ENCODE measurements around the gene DYNLRB1. TPM values are rescaled to one million over a fixed set of nuclear protein-coding genes. Genes with fewer than 3 reads are reported as not detected.

The DYNLRB1 gene
- total RNA-seq, 1 experiment from 2014 or later = 127 TPM

DNA sequence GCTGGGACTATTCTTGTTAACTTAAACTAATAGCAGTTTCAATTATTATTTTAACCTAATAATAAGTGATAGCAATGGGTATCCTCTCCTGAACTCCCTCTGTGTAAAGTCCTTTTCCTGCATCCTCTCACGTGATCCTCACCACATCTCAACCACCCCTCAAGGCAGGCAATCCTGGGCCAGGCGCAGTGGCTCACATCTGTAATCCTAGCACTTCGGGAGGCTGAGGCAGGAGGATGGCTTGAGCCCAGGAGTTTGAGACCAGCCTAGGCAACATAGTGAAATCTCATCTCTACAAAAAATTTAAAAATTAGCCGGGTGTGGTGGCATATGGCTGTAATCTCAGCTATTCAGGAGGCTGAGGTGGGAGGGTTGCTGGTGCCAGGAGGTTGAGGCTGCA, 66.0 kb downstream of the DYNLRB1 start:
- TF ChIP-seq, protein P1, sequence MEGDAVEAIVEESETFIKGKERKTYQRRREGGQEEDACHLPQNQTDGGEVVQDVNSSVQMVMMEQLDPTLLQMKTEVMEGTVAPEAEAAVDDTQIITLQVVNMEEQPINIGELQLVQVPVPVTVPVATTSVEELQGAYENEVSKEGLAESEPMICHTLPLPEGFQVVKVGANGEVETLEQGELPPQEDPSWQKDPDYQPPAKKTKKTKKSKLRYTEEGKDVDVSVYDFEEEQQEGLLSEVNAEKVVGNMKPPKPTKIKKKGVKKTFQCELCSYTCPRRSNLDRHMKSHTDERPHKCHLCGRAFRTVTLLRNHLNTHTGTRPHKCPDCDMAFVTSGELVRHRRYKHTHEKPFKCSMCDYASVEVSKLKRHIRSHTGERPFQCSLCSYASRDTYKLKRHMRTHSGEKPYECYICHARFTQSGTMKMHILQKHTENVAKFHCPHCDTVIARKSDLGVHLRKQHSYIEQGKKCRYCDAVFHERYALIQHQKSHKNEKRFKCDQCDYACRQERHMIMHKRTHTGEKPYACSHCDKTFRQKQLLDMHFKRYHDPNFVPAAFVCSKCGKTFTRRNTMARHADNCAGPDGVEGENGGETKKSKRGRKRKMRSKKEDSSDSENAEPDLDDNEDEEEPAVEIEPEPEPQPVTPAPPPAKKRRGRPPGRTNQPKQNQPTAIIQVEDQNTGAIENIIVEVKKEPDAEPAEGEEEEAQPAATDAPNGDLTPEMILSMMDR (IDR thresholded peaks at IDR 0.05; ENCODE audit: unreplicated experiment) = no peak
- H3K4me3 Mint-ChIP-seq (ENCODE audit: unreplicated experiment) = no peak overlapping the region
- POLR2A ChIA-PET = interaction anchor here (0.7 to 1.4 kb wide), 3 partner anchors 39 to 137 kb away, joined by 3 read pairs; partner anchors contain the start of gene PIGU
- DNase-seq (ENCODE audit: unreplicated experiment) = no peak
- CTCF ChIA-PET = interaction anchor here (0.6 to 7.7 kb wide), 2 partner anchors 185 to 271 kb away, joined by 3 to 136 read pairs; no protein-coding TSS in a partner anchor
- peaks cover 5% of the 10 kb centered on the region for H3K36me3 Mint-ChIP-seq (ENCODE audit: insufficient read depth, unreplicated experiment)
- no peaks in the 10 kb centered on the region for H3K4me1 Mint-ChIP-seq (ENCODE audit: insufficient read depth, unreplicated experiment)
- H3K27me3 Mint-ChIP-seq (ENCODE audit: insufficient read depth, unreplicated experiment) = no peaks in the 10 kb centered on the region
- no peak overlapping the region for H3K27ac Mint-ChIP-seq (ENCODE audit: low read depth, unreplicated experiment)
- intact Hi-C loops (cut with micrococcal nuclease) = no loop called here
- H3K9me3 Mint-ChIP-seq (ENCODE audit: unreplicated experiment) = no peaks in the 10 kb centered on the region
- no TSS peak for BruUV-seq (replicated peaks)

DNA sequence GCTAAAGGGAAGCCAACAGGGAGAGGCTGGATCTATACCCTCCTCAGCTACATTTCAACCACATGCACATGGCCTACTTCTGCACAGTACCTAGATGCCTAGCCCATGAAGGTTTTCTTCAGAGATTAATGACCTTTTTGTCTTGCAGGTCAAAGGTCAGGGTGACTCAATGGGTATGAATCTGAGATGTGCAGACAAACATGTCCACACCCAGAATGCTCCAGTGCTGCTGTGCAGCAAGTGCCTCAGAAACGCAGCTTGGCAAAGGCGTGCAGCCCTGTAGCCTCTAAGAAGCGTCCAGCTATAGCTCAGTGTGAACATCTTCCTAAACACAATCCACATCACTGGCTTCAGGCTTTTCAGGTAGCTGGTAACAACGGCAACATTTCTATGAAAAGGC, 66.7 kb downstream of the DYNLRB1 start:
- ChIA-PET CTCF (interaction anchor here (0.7 to 7.7 kb wide), 4 partner anchors 8 to 406 kb away, joined by 3 to 136 read pairs (median 4); no protein-coding TSS in a partner anchor), POLR2A (interaction anchor here (1.0 to 2.0 kb wide), 3 partner anchors 93 to 121 kb away, joined by 3 to 10 read pairs (median 4); partner anchors contain the start of genes PIGU and TP53INP2)
- H3K4me1 Mint-ChIP-seq (ENCODE audit: insufficient read depth, unreplicated experiment) = no peaks in the 10 kb centered on the region
- intact Hi-C loops (cut with micrococcal nuclease) = no loop called here
- DNase-seq (ENCODE audit: unreplicated experiment) = no peak
- H3K27ac Mint-ChIP-seq (ENCODE audit: low read depth, unreplicated experiment) = no peak overlapping the region
- H3K9me3 Mint-ChIP-seq (ENCODE audit: unreplicated experiment) = no peaks in the 10 kb centered on the region
- H3K27me3 Mint-ChIP-seq (ENCODE audit: insufficient read depth, unreplicated experiment) = no peaks in the 10 kb centered on the region
- TF ChIP-seq, protein P1 (IDR thresholded peaks at IDR 0.05; ENCODE audit: unreplicated experiment) = no peak
- H3K4me3 Mint-ChIP-seq (ENCODE audit: unreplicated experiment) = no peak overlapping the region
- BruUV-seq (replicated peaks) = no TSS peak
- peaks cover 9% of the 10 kb centered on the region for H3K36me3 Mint-ChIP-seq (ENCODE audit: insufficient read depth, unreplicated experiment)

DNA sequence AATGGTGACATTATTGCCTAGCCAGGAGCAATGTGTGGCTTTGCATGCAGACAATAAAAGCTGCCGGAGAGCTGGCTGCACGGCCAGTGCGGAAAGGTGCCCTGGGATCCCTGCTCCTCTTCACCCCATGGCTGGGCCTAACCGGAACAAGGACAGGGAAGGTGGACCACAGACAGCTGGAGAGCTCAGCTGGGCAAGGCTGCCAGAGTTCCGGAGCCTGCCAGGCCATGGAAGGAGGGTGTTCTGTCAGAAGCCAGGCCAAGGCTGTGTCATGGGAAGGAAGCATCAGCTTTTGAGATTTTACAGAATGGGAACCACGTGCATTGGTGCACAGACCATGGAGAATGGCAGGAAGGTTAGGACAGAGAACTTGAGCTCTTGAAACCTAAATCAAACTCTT, 67.3 kb downstream of the DYNLRB1 start:
- no peak overlapping the region for H3K4me3 Mint-ChIP-seq (ENCODE audit: unreplicated experiment)
- H3K36me3 Mint-ChIP-seq (ENCODE audit: insufficient read depth, unreplicated experiment) = peaks cover 11% of the 10 kb centered on the region
- intact Hi-C loops (cut with micrococcal nuclease) = no loop called here
- ChIA-PET POLR2A (interaction anchor here (0.6 to 2.0 kb wide), 3 partner anchors 93 to 189 kb away, joined by 3 to 10 read pairs (median 4); partner anchors contain the start of genes PIGU and TP53INP2), CTCF (interaction anchor here (0.7 to 7.7 kb wide), 8 partner anchors 9 to 189 kb away, joined by 3 to 136 read pairs (median 4); no protein-coding TSS in a partner anchor)
- BruUV-seq (replicated peaks) = no TSS peak
- TF ChIP-seq, protein P1 (IDR thresholded peaks at IDR 0.05; ENCODE audit: unreplicated experiment) = no peak
- H3K27me3 Mint-ChIP-seq (ENCODE audit: insufficient read depth, unreplicated experiment) = no peaks in the 10 kb centered on the region
- DNase-seq (ENCODE audit: unreplicated experiment) = no peak
- H3K4me1 Mint-ChIP-seq (ENCODE audit: insufficient read depth, unreplicated experiment) = no peaks in the 10 kb centered on the region
- H3K27ac Mint-ChIP-seq (ENCODE audit: low read depth, unreplicated experiment) = no peak overlapping the region
- no peaks in the 10 kb centered on the region for H3K9me3 Mint-ChIP-seq (ENCODE audit: unreplicated experiment)

DNA sequence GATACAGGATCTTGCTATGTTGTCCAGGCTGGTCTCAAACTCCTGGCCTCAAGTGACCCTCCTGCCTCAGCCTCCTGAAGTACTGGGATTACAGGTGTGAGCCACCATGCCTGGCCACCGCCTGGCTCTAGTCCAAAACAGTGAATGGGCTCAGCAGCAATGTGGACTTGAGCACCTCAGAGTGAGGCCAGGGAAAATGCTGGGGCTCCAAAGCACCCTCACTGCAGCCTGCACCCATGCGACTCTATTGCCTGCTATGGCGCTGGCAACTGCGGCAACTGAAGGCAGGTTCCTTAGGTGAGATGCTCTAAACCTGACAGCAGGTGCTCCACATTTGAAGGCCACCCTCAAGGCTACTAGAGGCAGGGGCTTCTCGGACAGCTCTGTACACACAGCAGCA, 68.8 kb downstream of the DYNLRB1 start:
- TF ChIP-seq, protein P1 (IDR thresholded peaks at IDR 0.05; ENCODE audit: unreplicated experiment) = no peak
- CTCF ChIA-PET = interaction anchor here (1.2 kb wide), 1 partner anchor 120 kb away, joined by 3 read pairs; no protein-coding TSS in a partner anchor
- no peaks in the 10 kb centered on the region for H3K27me3 Mint-ChIP-seq (ENCODE audit: insufficient read depth, unreplicated experiment)
- H3K27ac Mint-ChIP-seq (ENCODE audit: low read depth, unreplicated experiment) = no peak overlapping the region
- POLR2A ChIA-PET = interaction anchor here (0.6 kb wide), 1 partner anchor 97 kb away, joined by 3 read pairs; no protein-coding TSS in a partner anchor
- H3K4me3 Mint-ChIP-seq (ENCODE audit: unreplicated experiment) = no peak overlapping the region
- intact Hi-C loops (cut with micrococcal nuclease) = no loop called here
- no peaks in the 10 kb centered on the region for H3K4me1 Mint-ChIP-seq (ENCODE audit: insufficient read depth, unreplicated experiment)
- no peak for DNase-seq (ENCODE audit: unreplicated experiment)
- BruUV-seq (replicated peaks) = no TSS peak
- peaks cover 11% of the 10 kb centered on the region for H3K36me3 Mint-ChIP-seq (ENCODE audit: insufficient read depth, unreplicated experiment)
- H3K9me3 Mint-ChIP-seq (ENCODE audit: unreplicated experiment) = no peaks in the 10 kb centered on the region
